Activated CD4-positive, alpha-beta T cell treated with anti-CD3 and anti-CD28 coated beads, Interleukin-2, Interleukin-4, amounts not matched to agents 100 ng/mL and 50 ng/mL, durations not matched to agents 16 hours and 8 hours (primary cell): ENCODE results near the gene AKIP1.
A peak's percentile ranks its signal among the peaks of the same experiment; 100 is the strongest.
"Not testable (repeated sequence)": the region's sequence is repeated elsewhere in the genome, so short reads cannot be mapped to it uniquely, and the experiment has no call there.

Experiments used
- DNase-seq: peaks from one replicate; pipeline ENCODE4 v3.0.0-alpha.2; 2020; ENCODE audit warnings: low spot score

Gene AKIP1

DNA sequence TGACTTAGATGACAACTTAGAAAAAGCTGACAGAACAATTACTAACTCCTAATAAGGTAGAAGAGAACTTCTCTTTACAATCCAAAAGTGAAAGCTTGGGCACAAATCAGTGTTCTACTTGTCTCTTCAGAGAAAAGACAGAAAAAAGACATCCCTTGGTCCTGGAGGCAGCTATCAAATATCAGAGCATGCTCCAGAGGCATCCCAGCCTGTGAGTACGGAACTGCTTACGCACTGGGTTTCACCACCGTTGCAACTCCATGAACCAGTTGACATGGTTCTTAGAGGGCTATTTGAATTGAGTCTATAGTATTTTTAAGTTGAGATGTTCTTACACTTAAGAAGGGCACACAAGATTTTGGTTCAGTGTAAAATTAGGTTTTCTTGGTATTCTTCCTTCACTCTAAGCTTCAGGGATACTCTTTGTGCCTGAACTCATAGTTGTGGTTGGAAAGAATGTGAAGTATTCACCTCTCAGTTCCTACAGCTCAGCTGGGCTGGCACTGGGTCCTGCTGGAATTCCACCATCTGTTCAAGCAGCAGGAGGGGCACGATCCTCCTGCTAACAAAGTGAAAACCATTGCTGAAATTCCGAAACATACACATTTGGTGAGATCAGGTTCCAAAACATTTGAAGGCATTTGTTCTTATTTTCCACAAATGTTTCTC lies 6.3 kb downstream of the AKIP1 start:
- no peak for DNase-seq

DNA sequence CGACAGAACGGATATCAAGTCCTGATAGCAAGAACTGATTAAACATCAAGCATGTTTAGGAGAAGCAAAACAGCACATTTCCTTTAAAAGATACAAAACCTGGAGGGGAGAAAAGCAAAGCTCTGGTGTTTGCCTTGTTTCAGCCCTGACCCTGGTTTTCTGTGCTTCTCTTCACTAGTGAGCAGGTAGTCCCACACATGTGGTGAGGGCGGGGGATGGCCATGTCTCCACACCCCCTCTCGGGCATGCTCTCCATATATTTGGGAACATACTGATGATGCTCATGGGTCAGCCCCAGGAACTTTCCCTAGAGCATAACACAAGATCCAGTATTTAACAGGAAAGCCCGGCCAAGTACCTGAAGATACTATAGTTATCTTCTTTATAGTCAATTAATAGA lies 11.7 kb downstream of the AKIP1 start:
- DNase-seq: no peak

- DNase-seq: no peak
Measured at GRCh38 chr11:8925711-8926110, 14.7 kb downstream of the AKIP1 start.

DNA sequence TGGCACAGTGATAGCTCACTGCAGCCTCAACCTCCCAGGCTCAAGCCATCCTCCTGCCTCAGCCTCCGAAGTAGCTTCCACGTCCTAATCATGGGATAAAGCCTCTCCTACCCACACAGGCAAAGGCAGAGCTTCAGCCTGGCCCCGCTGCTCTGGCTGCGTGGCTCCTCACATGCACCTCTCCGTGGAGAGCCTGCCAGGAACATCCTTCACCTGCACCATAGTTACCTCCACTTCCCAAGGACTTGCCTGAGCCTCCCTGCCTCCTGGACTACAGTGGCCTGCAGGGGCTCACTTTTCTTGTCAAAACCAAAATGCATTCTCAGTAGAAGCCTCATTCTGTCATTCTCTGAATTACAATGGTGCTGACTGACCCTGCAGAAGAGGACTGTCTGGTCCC lies 15.2 kb downstream of the AKIP1 start:
- no peak for DNase-seq

- DNase-seq: no peak
Measured at GRCh38 chr11:8927233-8927632, 16.2 kb downstream of the AKIP1 start.

DNA sequence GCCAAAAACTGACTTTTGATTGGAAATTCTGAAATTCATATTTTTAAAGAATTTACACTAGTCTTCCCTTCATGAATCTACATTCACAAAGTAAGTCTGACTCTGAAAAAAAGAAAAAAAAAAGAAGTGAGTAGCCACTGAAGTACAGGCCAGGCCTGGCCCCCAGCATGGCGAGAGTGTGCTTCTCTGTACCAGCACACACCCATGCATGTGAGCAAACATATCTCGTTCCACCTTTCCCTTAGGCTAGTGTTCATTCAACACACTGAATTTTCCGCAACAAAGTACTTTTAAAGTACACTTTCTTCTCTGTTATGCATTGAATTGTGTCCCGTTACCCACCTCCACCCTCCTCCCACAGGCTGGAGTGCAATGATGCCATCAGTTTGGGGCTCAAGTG lies 17.2 kb downstream of the AKIP1 start:
- no peak for DNase-seq

DNA sequence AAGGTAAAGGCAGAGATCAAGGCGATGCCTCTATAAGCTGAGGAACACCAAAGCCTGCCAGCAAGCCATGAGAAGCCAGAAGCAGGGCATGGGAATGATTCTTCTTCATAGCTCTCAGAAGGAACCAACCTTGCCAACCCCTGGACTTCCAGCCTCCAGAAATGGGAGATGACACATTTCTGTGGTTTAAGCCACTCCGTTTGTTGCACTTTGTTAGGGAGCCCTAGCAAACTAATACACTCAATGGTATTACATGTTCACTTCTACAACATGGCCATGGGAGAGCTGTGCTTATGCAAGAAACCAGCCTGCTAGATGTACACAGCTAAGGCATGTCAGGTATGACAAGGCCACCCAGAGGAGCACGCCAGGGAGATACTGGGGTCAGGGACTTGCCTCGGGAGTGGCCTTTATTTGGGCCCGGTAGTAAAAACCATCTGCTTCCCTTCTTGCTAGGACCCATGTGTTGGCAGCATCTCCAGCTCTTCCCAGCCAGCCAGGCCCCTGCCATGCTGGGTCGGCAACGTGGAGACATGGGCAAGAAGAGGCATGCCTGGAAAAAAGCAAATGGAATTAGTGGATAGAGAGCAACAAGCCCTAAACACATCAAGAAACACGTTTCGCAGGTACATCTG lies 18.1 kb downstream of the AKIP1 start:
- DNase-seq: no peak

GRCh38 chr11:8930456-8931175 lies 19.6 kb downstream of the AKIP1 start:
- DNase-seq: no peak

DNA sequence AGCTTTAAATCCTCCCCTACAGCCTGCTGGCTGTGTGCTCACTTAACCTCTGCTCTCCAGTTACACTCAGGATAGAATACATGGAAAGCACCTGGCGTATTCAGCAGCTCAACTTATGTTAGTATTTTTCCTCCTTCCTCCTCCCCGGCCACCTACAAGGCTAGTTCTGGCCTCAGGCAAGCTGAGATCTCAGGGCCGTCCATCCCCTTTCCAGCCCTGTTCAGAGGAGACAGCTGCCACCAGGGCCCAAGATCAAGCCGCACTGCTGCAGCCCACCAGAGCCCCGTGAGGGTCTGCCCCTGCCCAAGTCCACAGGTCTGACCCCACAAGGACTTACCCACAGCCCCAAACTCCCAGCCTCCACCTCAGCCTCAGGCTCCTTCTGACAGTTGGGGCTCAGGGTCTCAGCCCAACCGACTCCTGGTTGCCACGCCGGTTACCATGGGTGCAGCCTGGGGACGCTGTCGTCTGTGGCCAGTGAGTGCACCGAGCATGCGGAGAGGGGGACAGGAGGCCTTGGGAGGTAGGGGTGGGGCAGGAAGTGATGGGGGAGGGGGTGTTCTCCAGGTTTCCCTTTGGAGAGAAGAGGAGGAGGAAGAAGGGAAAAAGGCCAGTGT lies 21.7 kb downstream of the AKIP1 start, which contains the start of gene C11orf16:
Gene C11orf16 (minus strand): TSS at position 384 of the 617 bp plus-strand sequence. CDS start 639 bp downstream, outside the sequence.
- no peak for DNase-seq

DNA sequence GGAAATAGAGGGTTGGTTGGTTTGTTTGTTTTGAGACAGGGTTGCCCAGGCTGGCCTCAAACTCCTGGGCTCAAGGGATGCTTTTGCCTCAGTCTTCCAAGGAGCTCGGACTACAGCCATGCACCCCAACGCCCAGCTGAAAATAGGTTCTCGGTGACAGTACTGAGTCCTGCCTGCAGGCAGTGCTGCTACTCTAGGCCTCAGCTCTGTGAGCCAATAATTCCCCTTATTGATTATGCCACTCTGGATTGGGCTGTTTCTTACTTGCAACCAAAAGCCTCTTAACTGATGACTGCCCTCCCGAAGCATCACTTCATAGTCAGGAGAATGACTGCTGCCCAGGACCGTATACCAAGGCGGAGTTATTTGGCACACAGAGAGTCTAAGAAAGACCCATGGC lies 22.9 kb downstream of the AKIP1 start:
- no peak for DNase-seq

DNA sequence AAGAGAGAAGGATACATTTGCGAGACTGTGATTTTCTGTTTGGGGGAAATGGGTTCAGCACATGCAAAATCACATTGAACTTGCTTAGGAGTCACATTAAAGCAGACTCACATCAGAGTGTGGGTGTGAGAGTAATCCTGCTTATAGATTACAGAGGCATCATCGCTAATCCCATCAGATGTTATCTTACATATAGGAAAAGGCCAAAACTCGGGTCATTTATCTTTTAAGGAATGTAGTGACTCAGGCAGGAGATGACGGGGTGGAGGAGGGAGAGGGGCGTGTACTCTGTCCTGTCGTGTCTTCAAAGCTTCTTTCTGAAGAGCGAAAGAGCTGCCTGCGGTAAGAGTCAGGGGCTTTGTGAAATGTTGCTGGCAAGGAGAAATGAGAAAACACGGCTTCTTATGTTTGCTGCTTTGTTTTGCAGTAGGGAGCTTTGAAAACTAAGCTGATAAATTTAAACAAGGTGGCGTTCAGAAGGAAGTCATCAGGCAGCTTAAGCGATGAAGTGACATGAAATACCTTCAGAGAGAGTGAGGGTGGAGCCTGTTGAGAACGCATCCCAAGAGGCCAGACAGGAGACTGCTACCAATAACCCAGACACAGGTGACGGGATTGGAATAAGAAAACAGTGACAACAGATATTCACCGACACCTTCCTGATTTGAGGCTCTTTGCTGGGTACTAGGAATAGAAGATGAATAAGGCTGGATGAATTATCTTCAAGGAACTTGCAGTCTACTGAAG lies 23.9 kb downstream of the AKIP1 start:
- DNase-seq: no peak

DNA sequence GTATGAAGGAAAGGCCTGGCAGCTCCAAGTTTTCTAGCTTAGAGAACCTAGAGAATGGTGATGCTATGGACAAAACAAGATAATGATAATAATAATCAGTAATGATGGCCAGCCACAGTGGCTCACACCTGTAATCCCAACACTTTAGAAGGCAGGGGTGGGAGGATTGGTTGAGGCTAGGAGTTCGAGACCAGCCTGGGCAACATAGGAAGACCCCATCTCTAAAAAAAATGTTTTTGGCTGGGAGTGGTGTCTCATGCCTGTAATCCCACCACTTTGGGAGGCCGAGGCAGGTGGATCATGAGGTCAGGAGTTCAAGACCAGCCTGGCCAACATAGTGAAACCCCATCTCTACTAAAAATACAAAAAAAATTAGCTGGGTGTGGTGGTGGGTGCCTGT lies 24.8 kb downstream of the AKIP1 start:
- not testable (repeated sequence) for DNase-seq

DNA sequence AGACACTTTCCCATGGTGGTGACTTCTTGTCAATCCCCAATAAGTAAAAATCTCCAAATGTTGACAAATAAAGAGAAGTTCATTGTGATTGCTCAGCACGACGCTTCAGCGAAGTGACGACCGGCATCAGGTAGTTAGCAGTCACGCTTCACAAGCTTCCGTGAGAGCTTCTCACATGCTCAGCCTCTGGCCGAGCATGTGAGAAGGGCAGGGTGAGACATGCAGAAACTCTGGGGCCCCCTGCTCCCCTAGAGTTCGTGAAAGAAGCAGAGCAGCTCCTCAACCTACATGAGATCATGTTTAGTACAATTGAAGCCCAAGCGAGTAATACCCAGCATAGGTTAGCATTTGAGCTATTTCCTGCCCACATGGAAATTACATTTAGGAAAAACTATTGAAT lies 26.2 kb downstream of the AKIP1 start:
- no peak for DNase-seq

- DNase-seq: no peak
Measured at GRCh38 chr11:8937659-8938058, 26.7 kb downstream of the AKIP1 start.

DNA sequence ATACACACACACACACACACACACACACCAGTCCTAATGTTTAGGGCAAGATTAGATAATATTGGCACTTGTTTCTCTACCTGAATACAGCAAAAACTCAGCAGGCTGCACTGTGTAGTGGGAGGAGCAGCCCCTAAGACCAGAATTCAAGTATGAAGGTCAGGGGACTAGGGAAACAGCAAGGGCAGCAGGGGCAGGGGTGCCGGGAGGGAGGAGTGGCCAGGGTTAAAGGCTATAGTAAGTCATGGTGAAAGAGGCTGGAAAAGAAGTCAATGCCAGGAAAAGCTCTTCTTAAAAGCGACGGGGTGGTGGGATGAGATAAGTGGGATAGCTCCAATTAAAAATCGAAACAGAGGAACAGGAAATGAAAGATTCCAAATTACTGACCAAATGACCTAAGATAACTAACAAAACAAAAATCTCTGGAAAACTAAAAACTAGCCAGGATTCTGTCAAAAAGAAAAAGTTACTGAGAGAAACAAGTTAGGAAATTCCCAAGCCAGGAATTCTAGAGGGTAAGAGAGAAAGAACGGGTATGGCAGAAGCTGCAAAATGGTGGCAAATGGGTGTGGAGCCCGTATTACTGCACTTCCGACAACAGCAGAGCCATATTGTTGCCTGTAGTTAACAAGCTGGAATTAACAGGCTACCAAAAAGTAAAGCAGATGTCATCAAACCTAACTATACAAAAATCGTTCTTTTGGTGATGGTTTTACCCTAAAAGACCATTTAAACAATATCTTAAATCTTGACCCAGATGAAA lies 30.5 kb downstream of the AKIP1 start:
- no peak for DNase-seq

- DNase-seq: no peak
Measured at GRCh38 chr11:8942518-8943066, 31.6 kb downstream of the AKIP1 start, which contains the start of gene ASCL3. Gene ASCL3, minus strand, starts transcription at chr11:8943016. Its CDS starts 4,855 bp downstream, at chr11:8938161.

GRCh38 chr11:8947230-8947943 lies 36.4 kb downstream of the AKIP1 start:
- DNase-seq: no peak

GRCh38 chr11:8948886-8949285 lies 37.9 kb downstream of the AKIP1 start:
- DNase-seq: no peak

DNA sequence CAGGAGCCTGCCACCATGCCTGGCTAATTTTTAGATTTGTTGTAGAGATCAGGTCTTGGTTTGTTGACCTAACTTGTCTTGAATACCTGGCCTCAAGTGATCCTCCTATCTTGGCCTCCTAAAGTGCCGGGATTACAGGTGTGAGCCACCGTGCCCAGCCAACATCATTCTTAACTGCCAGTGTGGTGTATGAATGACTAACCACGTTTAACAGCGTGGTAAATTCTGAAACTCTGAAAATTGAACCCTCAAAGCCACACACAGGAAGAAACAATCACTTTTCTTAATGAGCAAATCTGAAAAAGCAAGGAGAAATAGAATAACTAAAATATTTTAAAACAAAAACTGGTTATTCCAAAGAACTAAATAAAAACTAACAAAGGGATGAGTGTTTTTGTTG lies 45.9 kb downstream of the AKIP1 start:
- peak; percentile 54 for DNase-seq

DNA sequence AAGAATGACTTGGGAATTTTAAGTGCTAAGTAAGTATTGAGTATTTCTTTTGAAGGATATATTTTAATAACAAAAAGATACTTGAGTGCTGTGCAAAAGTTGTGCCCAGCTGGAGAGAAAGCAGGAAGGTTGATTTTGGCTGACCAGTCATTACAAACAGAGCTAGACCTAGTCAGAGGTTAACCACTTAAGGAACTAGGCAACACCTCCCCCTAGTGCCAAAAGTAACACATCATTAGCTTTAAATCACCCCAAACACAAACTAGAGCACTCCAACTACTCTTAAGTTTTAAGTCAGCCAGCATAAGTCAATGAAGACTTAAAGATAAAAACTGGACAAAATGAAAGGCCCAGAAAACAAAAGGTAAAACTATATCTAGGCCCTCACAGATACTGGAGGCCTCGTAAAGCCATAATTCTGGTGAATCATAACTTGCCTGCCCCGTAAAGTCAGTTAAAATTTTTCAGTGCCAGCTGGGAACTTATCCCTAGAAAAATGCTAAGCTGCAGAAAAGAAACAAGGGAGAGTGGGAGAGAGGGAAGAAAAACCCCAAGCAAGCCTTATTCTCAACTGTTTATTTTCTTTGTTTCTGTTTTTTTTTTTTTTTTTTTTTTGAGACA lies 48.7 kb downstream of the AKIP1 start:
- peak; percentile 74 for DNase-seq
